K562 (cell line): ENCODE results near the gene LPCAT3. TPM values are rescaled to one million over a fixed set of nuclear protein-coding genes. Genes with fewer than 3 reads are reported as not detected.
A peak's percentile ranks its signal among the peaks of the same experiment; 100 is the strongest.

Experiments
- ARHGAP35 ChIP-seq: fragments of 450-650 bp; IDR thresholded peaks from 2 replicates; pipeline ENCODE4 v1.6.1; 2018; ENCODE audit not compliant: partially characterized antibody
- ARID2 ChIP-seq: fragments of 450-650 bp; IDR thresholded peaks from 2 replicates; pipeline ENCODE4 v1.6.1; 2017; ENCODE audit warnings: antibody characterized with exemption, mild to moderate bottlenecking
- CGGBP1 ChIP-seq: fragments of 250-450 bp; sonication (Bioruptor Pico); IDR thresholded peaks from 2 replicates; pipeline ENCODE4 v1.9.0; 2021; ENCODE audit warnings: mild to moderate bottlenecking
- CHD7 ChIP-seq: fragments of 200-600 bp; sonication (generic); IDR thresholded peaks from one replicate; pipeline ENCODE4 v1.6.1; 2012; ENCODE audit warnings: mild to moderate bottlenecking, low read depth, low read length, inconsistent platforms
- GABPA ChIP-seq: fragments of 200-800 bp; sonication (Bioruptor generic); conservative IDR thresholded peaks from 2 replicates; pipeline ENCODE4 v1.6.1; 2016; ENCODE audit warnings: low read depth, missing genetic modification characterization, missing compliant biosample characterization
- HDAC6 ChIP-seq: IDR thresholded peaks from 2 replicates; pipeline ENCODE4 v1.6.1; 2012; ENCODE audit warnings: low read depth, mild to moderate bottlenecking, control low read depth, inconsistent platforms, low read length, moderate library complexity
- HNRNPLL ChIP-seq: fragments of 200-400 bp; formaldehyde crosslinking; IDR thresholded peaks from 2 replicates; pipeline ENCODE4 v1.6.1; 2017; ENCODE audit warnings: low read length, low read depth, mild to moderate bottlenecking; ENCODE audit not compliant: poor library complexity, severe bottlenecking
- KDM5B ChIP-seq: fragments of 200-600 bp; sonication (generic); IDR thresholded peaks from 2 replicates; pipeline ENCODE4 v1.6.1; 2012; ENCODE audit warnings: low read depth, mild to moderate bottlenecking, moderate library complexity, low read length, control low read depth, inconsistent platforms; ENCODE audit not compliant: insufficient replicate concordance
- PREB ChIP-seq: sonication (generic); formaldehyde crosslinking; IDR thresholded peaks from 2 replicates; pipeline ENCODE4 v1.8.1; 2023; ENCODE audit warnings: mild to moderate bottlenecking, missing genetic modification reagents
- RUNX1 ChIP-seq: sonication (generic); IDR thresholded peaks from 2 replicates; pipeline ENCODE4 v1.6.1; 2016; ENCODE audit warnings: antibody characterized with exemption, low read depth
- ZBTB33 ChIP-seq: sonication (generic); formaldehyde crosslinking; IDR thresholded peaks from 2 replicates; pipeline ENCODE4 v1.8.1; 2023; ENCODE audit warnings: mild to moderate bottlenecking, missing genetic modification reagents
- polyA plus RNA-seq, 8 experiments: library from polyadenylated mRNA; depleted of rRNA in 4 of 8; stranded (reverse) in 5 of 8; unstranded in 3 of 8; fragments of >200 nt; fragmentation: Nextera tagmentation in 2 of 8; fragmentation: Illumina TruSeq in 1 of 8; extraction: Ambion mirVana in 2 of 8; extraction: Trizol in 1 of 8; gene quantifications; 2 replicates each; pipeline versions ENCODE4 v1.2.1 to v1.2.3, GENCODE V29; 2011 to 2014; ENCODE audit warnings: inconsistent platforms in 1 of 8, missing spikeins in 1 of 8
- total RNA-seq, 7 experiments: library from RNA; depleted of rRNA in 6 of 7; stranded (reverse); fragments of >200 nt in 6 of 7; fragmentation: Illumina TruSeq in 2 of 7; extraction: Trizol in 2 of 7; gene quantifications; 2 replicates each; pipeline versions ENCODE4 v1.2.1 to v1.2.3, GENCODE V29; 2011 to 2021; ENCODE audit warnings: low replicate concordance in 1 of 7

LPCAT3 gene
- total and polyA plus RNA-seq, 9 of the 15 experiments (the other 6 are each of a cell fraction or from before 2014, with no cell fraction given): 4.9 to 52.5 (median 25.3) TPM

- TF ChIP-seq CHD7: no peak
- TF ChIP-seq HDAC6: no peak
- TF ChIP-seq ARID2: no peak
- no peak for TF ChIP-seq KDM5B
- no peak for TF ChIP-seq PREB (CRISPR knock-in tag)
- no peak for TF ChIP-seq ARHGAP35
- TF ChIP-seq RUNX1: no peak
- TF ChIP-seq HNRNPLL: no peak
- TF ChIP-seq CGGBP1 (CRISPR knock-in tag): no peak
- TF ChIP-seq ZBTB33: no peak
- peak; percentile 26; the same call in 1 of the 2 replicates for TF ChIP-seq GABPA
Measured at GRCh38 chr12:6965026-6965661, 53.1 kb downstream of the LPCAT3 start (continued).
